H1 (cell line): Measurements from ENCODE around the gene ESD.

Experiments
- BRCA1 ChIP-seq: IDR thresholded peaks from 2 replicates; pipeline ENCODE4 v1.6.1; 2012; ENCODE audit warnings: low read depth, low read length, improper control_type of control experiment
- CBX8 ChIP-seq: fragments of 300-800, 300-1000 bp; sonication (generic); IDR thresholded peaks from 2 replicates; pipeline ENCODE4 v1.7.1; 2016; ENCODE audit warnings: low read depth, low read length, borderline replicate concordance
- CREB1 ChIP-seq: IDR thresholded peaks from 2 replicates; pipeline ENCODE4 v1.6.1; 2012; ENCODE audit warnings: inconsistent platforms
- EGR1 ChIP-seq: IDR thresholded peaks from 2 replicates; pipeline ENCODE4 v1.6.1; 2011; ENCODE audit warnings: low read depth, low read length, borderline replicate concordance
- EZH2 ChIP-seq: fragments of 200-600 bp; sonication (generic); IDR thresholded peaks from 2 replicates; pipeline ENCODE4 v1.7.1; 2012; ENCODE audit warnings: low read depth, mild to moderate bottlenecking, moderate library complexity, low read length, inconsistent platforms; ENCODE audit not compliant: severe bottlenecking
- POLR2A ChIP-seq, 2 experiments: IDR thresholded peaks; 1 replicate in 1 of 2; 2 replicates in 1 of 2; pipeline ENCODE4 v1.6.1; 2011; ENCODE audit warnings: low read depth in 2 of 2, low read length in 2 of 2, mild to moderate bottlenecking in 2 of 2; ENCODE audit errors: control extremely low read depth in 1 of 2
- POLR2AphosphoS5 ChIP-seq: IDR thresholded peaks from 2 replicates; pipeline ENCODE4 v1.6.1; 2011; ENCODE audit warnings: low read depth, low read length
- SP1 ChIP-seq: IDR thresholded peaks from 2 replicates; pipeline ENCODE4 v1.6.1; 2011; ENCODE audit warnings: low read depth, low read length
- TAF1 ChIP-seq: IDR thresholded peaks from 2 replicates; pipeline ENCODE4 v1.6.1; 2011; ENCODE audit warnings: mild to moderate bottlenecking, low read depth, low read length
- YY1 ChIP-seq: IDR thresholded peaks from 2 replicates; pipeline ENCODE4 v1.6.1; 2011; ENCODE audit warnings: low read depth, mild to moderate bottlenecking, low read length
- ZNF274 ChIP-seq: IDR thresholded peaks from 2 replicates; pipeline ENCODE4 v1.7.0; 2012; ENCODE audit warnings: low read length, borderline replicate concordance; ENCODE audit errors: extremely low read depth
- TF ChIP-seq, protein P1 (sequence below), 3 experiments: IDR thresholded peaks; 1 replicate in 2 of 3; 2 replicates in 1 of 3; pipeline versions ENCODE4 v1.5.1 to v1.6.1; 2011; ENCODE audit warnings: low read length in 3 of 3, mild to moderate bottlenecking in 3 of 3, inconsistent platforms in 2 of 3, low read depth in 1 of 3, moderate library complexity in 1 of 3; ENCODE audit not compliant: insufficient read depth in 1 of 3; ENCODE audit errors: control extremely low read depth in 1 of 3
- TF ChIP-seq, protein P2 (sequence below): IDR thresholded peaks from 2 replicates; pipeline ENCODE4 v1.6.1; 2011; ENCODE audit warnings: low read length, improper control_type of control experiment
- TF ChIP-seq, protein P3 (sequence below): IDR thresholded peaks from 2 replicates; pipeline ENCODE4 v1.6.1; 2012; ENCODE audit warnings: low read length, inconsistent platforms

DNA sequence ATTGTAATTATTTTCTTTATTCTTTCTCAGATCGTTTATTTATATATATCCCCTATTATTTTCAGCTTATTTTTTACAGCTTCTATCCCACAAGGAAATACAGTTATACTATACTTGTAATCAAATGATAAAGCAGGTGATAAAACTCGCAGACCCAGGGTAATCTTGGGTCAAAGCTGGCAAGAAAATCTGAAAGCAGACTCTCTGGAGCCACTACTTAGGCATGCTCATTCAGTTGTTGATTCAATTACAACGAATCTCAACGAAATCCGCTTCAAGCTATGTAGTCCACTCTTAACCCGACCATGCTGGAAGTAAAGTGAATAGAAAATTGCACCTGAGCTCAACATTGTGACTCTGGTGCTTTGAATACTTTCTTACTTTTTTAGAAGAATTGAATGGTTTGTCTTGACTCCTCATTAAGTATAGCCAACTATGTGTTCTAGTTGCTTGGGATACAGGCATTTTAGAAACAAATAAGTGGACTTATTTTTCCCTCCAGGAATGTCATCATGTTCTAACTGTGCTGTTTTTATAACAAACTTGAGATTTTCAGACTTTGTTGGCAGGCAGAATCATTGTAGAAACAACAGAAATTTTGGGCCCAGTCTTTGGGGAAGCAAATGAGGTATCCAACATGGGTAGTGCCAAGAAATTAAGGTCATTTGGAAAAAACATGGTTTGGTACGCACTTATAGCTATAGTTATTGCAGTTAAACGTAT is 21.4 kb downstream of the ESD start:
- no peak for TF ChIP-seq YY1
- no peak for TF ChIP-seq EZH2
- TF ChIP-seq BRCA1: no peak
- TF ChIP-seq, protein P1, sequence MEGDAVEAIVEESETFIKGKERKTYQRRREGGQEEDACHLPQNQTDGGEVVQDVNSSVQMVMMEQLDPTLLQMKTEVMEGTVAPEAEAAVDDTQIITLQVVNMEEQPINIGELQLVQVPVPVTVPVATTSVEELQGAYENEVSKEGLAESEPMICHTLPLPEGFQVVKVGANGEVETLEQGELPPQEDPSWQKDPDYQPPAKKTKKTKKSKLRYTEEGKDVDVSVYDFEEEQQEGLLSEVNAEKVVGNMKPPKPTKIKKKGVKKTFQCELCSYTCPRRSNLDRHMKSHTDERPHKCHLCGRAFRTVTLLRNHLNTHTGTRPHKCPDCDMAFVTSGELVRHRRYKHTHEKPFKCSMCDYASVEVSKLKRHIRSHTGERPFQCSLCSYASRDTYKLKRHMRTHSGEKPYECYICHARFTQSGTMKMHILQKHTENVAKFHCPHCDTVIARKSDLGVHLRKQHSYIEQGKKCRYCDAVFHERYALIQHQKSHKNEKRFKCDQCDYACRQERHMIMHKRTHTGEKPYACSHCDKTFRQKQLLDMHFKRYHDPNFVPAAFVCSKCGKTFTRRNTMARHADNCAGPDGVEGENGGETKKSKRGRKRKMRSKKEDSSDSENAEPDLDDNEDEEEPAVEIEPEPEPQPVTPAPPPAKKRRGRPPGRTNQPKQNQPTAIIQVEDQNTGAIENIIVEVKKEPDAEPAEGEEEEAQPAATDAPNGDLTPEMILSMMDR (IDR thresholded peaks at IDR 0.05; ENCODE audit: control extremely low read depth in 1 of 3, insufficient read depth in 1 of 3, low read depth in 1 of 3, low read length in 3 of 3): no peak
- TF ChIP-seq, protein P2, sequence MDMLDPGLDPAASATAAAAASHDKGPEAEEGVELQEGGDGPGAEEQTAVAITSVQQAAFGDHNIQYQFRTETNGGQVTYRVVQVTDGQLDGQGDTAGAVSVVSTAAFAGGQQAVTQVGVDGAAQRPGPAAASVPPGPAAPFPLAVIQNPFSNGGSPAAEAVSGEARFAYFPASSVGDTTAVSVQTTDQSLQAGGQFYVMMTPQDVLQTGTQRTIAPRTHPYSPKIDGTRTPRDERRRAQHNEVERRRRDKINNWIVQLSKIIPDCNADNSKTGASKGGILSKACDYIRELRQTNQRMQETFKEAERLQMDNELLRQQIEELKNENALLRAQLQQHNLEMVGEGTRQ: no peak
- TF ChIP-seq EGR1: no peak
- no peak for TF ChIP-seq POLR2A (IDR thresholded peaks at IDR 0.05; ENCODE audit: control extremely low read depth in 1 of 2, low read depth in 2 of 2, low read length in 2 of 2)
- no peak for TF ChIP-seq SP1
- no peak for TF ChIP-seq TAF1
- TF ChIP-seq CREB1: no peak
- TF ChIP-seq, protein P3, sequence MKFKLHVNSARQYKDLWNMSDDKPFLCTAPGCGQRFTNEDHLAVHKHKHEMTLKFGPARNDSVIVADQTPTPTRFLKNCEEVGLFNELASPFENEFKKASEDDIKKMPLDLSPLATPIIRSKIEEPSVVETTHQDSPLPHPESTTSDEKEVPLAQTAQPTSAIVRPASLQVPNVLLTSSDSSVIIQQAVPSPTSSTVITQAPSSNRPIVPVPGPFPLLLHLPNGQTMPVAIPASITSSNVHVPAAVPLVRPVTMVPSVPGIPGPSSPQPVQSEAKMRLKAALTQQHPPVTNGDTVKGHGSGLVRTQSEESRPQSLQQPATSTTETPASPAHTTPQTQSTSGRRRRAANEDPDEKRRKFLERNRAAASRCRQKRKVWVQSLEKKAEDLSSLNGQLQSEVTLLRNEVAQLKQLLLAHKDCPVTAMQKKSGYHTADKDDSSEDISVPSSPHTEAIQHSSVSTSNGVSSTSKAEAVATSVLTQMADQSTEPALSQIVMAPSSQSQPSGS: no peak
- no peak for TF ChIP-seq ZNF274
- no peak for TF ChIP-seq POLR2AphosphoS5
- TF ChIP-seq CBX8: no peak
